ENCODE results near the gene BOD1L1.
A peak's percentile ranks its signal among the peaks of the same experiment; 100 is the strongest.

The BOD1L1 gene

DNA sequence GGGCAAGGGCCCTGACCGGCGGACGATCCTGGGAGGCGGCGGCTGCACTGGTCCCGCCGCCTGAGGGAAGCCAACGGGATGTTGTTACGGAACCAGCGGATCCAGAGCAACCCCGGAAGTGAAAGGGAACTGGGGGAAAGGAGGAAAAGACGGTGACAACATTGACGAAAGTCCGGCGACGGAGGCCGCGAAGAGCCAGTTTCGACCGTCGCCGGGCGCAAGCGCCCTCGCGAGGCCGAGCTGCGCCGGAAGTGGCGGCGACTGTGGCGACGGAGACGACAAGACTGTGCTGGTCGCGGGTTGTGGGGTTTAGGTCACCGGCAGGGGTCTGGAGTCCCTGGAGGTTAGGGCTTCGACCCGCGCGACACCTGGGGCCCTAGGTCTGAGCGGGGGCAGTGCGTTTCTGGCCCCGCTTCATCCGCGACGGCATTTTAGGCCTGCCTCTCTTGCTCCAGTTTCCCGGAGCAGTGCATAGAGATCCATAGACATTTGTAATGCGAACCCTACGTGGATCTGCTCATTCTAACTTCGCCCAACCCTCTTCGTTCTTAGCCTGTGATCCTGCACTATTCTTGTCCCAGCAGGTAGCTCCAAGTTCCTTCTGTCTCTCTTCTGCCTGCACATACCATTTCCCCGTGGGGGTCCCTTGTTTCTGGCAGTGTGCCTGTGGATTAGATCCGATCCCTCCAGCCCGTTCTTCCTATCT is at the start of gene BOD1L1:
Gene BOD1L1 (minus strand): TSS at position 120 of the 706 bp plus-strand sequence. CDS start 138 bp downstream, outside the sequence.
- peak; percentile 78 to 79 for DNase-seq

DNA sequence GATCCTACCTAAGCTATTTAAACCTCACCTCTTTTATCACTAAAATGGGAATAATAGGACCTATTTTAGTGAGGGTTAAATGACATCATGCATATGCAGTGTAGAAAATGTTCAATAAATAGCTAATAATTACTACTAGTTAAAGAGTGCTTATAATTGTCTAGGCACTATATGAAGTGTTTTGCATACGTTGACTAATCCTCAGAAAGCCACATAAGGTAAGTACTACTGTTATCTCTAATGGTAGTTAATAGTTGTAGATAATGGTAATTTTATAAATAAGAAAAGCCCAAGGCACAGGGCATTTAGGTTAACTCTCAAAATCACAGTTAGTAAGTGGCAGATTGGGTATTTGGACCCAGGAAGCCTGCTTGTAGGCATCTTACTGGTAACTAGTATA is 47.4 kb upstream of the BOD1L1 start:
- DNase-seq, result no peak

DNA sequence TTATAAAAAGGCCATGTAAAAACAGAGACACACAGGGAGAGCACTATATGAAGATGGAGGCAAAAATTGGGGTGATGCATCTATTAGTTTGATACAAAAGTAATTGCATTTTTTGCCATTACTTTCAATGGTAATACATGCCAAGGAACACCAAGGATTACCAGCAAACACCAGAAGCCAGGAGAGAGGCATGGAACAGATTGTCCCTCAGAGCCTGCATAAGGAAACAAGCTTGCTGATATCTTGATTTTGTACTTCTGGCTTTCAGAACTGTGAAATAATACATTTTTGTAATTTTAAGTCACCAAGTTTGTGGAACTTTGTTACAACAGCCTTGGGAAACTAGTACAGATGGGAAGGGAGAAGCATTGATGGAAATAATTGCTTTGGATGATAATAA is 45.6 kb upstream of the BOD1L1 start:
- DNase-seq, result no peak

DNA sequence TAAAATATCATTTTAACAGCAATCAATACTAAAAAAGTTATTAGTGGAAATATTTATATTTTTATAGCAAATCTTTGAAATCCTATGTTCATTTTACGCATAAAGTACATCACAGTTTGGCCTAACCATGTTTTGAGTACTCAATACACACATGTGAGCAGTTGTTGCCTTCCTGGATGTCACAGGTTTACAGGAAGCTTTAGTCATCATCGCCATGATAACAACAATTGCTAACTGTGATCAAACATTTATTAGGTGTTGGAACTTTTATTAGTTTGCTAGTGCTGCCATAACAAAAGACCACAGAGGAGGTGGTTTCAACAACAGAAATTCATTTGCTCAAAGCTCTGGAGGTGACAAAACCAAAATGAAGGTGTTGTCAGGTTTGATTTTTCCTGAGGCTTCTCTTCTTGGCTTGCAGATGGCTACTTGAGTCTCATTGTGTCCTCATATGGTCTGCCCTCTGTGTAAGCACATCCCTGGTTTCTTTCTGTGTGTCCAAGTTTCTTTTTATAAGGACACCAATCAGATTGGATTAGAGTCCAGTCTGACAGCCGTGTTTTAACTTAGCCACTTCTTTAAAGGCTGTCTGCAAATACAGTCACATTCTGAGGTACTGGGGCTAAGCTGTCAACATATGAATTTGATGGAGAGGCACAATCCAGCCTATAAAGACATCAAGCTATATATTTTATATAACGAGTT is 43.1 kb upstream of the BOD1L1 start:
- no peak for DNase-seq

DNA sequence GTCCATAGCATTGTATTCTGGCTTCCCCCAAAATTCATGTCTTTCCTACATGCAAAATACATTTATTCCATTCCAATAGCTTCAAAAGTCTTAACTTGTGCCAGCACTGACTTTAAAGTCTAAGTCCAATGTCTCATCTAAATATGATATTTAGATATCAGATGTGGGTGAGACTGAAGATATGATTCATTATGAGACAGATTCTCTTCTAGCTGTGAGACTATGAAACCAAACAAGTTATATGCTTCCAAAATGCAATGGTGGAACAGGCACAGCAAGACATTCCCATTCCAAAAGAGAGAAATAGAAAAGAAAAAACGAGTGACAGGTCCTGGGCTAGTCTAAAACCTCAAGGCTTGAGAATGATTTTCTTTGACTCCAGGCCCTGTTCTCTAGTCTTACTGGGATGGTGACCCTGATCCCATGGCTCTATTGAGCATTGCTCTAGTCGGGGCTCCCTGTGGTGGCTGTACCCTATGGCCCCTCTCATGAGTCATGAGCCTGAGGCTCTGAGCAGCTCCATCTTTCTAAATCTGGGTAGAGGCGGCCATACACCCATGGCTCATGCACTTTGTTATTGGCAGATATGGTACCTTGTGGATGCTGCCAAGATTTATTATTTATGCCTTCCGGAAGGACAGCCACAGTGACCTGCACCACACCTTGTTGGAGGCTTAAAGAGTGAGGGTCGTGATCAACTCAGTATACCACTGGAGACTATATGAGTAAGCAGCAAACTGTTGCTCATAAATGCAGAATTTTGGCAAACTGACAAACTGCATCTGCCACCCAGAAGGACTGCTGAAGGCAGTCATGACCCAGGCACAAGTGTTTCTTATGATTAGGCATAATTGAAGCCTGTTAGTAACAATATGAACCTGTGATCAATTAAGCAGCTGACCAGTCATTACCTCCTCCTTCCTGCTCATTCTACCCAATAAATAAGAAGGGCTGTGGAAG is 38.5 kb upstream of the BOD1L1 start:
- DNase-seq, result no peak

DNA sequence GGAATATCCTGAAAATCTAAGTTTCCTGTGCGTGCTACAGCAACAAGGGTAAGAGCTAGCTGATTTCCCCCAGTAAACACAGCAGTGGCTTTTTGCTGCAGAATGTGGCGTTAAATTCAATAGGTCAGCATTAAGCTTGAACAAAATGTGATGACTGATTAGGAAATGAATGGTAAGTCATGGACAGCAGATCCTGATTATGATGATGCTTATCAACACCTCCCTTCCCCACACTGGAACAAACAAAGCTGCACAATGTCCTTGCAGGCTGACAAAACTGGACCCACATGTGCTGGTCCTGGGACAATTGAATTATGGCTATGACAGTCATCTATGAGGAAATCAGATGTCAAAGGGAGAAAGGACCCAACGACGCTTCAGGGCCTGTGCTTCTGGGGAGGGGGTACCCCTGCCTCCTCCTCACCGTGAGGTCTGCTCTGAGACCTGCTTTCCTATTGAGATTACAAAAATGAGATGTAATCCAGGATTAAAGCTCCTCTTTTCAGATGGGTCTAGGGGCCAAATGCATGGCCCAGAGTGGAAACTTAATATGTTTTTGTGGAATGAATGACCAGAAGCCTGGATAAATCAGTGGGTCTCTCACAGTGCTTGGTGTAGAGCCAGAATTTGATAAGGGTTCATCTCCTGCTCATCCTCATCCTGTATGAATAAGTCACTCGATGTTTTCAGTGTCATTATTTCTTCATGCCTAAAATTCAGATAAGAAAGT is 32.0 kb upstream of the BOD1L1 start:
- no peak for DNase-seq

DNA sequence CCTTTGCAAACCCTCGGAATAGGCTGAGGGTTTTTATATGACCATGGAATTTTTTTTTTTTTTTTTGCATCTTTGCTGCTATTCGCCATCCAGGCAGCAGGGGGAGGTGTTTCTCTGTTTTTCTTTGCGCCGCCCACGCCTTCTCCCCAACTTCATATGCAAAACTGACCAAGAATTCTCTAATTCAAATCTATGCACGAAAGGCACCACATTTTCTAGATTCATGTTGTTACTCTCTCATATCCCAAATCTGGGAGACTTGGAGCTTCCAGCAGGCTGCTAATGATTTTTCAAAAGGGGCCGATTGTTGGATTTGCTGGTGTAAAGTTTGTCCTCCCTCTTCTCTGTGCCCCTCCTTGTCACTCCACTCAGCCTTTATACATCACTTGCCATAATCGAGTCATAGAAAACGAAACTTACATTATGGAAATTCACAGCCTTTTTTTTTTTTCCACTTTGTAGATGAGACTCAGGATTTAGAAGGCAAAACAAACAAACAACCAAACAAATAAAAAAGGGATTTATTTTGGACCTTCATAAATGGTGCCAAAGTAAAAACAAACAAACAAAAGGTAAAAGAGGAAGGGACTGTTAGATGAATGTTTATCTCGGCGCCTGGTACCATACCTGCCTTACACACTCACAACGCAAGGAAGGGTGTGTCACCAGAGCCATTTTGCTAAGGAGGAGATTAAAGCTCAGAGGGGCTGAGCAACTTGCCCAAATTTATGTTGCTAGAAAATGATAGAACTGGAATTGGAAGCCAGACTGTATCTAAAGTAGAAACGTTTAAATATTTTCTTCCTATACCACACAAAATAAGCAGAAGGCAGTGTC is 29.3 kb upstream of the BOD1L1 start:
- peak; percentile 38 to 40 for DNase-seq

DNA sequence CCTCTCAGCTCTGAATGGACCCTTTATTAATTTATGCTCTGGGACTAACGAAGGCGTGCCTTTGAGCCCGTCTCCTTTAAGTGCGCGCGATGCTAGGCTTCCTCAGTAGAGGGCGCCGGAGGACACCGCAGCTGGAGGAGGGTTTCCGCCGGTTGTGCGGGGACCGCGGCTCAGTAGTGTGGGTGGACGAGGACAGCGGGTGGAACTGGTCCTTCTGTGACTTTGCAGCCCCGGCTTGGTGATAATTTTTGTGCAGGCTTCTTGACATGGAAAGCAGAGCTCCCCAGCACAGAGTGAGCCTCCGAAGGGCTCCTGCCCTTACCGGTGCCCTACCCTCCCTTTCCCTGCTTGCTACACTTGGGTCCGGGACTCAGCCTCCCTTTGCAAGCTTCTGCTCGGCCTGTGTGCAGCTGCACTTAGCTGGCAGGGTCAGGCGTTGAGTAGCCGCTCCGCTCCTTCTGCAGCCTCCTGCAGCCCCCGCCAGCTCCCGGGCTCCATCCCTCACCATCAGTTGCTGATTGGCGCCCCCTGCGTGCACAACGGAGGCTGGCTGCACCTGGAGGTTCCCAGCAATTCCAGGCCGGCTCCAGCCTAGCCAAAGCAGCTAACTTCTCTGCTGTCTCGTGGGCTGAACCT is 26.8 kb upstream of the BOD1L1 start:
- DNase-seq, result peak; percentile 33 to 54

DNA sequence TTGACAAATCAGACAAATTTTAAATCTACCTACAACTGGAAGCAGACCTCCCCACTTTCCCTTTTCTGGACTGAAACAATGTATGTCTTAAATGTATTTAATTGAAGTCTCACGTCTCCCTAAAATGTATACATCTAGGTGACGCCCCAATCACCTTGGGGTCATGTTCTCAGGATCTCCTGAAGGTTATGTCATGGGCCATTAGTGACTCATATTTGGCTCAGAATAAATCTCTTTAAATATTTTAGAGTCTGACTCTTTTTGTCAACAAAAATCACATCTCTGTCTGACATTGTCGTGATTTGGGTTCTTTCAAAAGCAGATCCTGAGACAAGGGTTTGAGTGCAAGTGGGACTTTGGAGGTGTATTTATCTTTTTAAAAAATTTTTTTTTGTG is 26.2 kb upstream of the BOD1L1 start:
- DNase-seq, result no peak

DNA sequence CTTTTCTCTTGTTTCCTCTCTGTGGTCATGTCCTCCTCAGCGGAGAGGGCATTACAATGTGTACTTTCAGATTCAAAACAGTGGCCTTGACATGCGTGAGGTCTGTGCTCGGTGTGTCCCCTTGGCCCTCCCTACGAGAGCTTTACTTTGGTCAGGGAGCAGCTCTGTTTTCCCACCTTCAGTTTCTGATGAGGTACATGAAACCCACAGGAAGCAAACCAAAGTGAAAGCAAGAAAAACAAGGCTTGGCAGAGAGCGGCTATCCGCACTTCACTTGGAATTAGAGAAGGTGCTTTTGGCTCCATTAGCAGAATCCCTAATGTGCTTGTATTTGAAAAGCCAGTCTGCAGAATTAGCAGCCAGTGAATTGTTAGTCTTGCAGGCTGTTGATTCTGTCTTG is 19.5 kb upstream of the BOD1L1 start:
- DNase-seq, result no peak

DNA sequence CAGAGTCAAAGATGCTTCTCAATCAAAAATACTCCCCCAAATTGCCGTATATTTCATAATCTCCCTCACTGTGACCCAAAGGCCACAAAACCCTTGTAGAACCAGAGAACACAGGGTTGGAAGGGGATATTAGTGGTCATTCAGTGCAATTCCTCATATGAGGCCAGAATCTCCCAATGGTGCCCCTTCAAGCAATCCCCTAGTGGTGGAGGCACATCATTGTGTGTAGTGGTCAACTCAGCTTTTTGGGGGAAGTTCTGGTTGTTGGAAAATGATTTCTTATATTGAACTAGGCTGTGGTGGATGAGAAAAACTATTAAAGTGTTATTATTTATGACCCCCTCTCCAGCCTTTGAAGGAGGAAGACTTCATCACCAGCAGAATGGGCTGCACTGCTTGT is 17.6 kb upstream of the BOD1L1 start:
- no peak for DNase-seq

DNA sequence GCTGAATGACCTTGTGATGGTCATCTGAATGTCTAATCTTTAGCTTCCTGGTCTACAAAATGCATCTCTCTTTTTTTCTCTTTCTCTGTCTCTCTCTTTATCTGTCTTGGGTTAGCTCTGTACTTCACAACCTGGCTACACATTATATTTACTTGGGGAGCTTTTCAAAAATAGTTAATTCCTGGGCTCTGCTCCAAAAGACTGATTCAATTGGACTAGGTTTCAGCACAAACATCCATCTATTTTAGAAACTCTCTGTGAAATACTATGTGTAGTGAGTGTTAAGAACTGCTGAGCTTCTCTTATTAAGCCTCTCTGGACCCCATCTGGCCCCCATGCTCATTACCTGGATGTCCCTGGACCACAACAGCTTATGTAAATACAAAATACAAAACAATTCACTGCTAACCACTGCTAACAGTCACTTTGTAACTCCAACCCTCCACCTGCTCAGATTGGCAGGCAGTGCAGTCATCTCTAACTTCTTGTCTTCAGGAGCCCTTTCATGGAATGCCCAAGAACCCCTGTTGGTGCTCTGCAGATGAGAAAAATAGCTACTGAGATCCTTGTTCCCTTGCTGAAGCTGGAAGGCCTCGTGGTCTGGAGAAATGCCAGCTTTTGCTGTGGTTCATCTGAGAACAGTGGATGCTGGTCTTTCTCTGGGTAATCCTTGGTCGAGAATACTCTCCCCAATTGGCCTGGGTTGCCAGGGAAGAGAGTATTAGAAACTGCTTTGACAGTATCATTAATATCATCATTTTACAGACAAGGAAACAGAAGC is 14.8 kb upstream of the BOD1L1 start:
- DNase-seq, result no peak

DNA sequence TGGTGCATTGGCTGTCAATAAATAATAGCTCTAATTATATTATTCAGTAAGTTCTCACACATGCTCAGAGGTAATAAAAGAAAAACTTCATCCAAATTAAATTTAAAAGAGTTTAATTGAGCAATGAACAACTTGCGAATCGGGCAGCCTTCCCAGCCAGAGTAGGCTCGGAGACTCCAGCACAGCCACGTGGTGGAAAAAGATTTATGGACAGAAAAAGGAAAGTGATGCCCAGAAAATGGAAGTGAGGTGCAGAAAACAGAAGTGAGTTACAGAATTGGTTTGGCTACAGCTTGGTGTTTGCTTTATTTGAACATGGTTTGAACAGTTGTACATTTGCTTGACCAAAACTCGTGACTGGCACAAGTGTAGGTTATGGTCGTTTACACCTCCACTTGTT is 13.6 kb upstream of the BOD1L1 start:
- no peak for DNase-seq

DNA sequence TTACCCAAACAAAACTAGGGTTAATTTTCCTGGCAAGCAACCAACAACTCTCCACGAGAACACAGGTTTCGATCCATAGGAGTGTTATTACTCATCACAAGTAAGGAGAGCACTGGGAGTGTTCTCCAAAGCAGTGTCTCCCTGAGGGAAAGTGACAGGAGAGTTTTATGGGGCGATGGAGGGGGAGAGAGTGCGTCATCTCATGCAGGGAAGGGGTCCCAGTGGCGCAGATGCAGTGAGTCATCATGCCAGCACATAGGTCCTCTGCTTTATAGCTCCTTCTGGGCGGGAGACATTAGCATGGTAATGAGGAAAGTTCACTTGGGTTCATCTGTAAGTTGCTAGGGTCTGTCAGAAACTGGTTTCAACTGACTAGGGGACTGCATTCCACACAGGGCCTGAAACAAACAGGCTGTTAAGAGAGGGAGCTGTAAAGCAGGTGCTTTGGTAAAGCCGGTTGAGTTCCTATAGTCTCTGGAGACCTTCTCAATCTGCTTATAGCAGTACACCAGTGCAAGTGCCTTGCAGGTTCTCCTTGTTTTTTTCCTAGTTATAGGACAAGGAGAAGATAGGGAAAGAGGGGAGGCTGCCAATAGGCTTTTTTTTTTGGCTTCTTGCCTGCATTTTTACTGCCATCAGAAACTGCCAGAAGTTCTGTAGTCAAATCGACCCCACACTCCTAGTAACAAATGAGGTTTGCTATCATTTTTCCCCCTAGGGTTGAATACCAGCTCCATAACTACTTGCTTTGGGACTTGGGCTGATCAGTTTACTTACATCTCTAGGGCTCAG is 12.8 kb upstream of the BOD1L1 start:
- no peak for DNase-seq

DNA sequence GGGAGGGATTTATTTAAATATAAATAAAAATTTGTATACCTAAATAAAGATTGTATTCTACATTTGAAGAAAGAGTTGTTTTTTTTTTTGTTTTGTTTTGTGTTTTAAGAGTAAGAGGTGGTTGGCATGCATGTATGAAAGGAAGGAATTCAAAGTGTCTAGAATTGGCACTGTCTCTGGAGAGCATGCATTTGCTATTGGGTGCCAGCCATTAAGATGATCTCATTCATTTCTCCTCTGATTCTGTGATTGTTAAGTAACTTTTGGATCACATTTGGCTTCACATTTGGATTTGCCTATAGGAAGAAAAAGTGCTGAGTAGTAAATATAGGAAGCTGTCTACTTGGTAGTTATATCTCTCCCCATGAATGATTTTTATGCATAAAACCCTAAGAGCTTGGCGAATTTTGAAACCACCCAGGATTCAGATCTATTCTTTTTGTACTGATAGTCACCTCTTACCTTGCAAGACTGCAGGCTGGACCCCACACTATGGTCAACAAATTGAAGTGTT is 7.8 kb upstream of the BOD1L1 start:
- DNase-seq, result no peak

DNA sequence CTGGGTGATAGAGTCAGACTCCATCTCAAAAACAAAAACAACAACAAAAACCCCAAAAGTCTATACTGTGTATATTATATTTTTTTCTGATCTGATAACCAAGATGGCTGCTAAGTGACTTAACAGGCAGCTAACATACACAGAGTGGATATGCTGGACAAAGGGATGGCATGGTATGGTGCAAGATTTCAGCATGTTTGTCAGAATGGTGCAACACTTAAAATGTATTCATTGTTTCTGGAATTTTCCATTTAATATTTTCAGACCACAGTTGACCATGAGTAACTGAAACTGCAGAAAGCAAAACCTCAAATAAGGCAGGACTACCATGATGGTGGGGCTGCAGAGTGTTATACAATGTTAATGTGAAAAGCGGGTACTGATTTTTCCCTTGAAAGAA is 6.1 kb upstream of the BOD1L1 start:
- DNase-seq, result no peak

DNA sequence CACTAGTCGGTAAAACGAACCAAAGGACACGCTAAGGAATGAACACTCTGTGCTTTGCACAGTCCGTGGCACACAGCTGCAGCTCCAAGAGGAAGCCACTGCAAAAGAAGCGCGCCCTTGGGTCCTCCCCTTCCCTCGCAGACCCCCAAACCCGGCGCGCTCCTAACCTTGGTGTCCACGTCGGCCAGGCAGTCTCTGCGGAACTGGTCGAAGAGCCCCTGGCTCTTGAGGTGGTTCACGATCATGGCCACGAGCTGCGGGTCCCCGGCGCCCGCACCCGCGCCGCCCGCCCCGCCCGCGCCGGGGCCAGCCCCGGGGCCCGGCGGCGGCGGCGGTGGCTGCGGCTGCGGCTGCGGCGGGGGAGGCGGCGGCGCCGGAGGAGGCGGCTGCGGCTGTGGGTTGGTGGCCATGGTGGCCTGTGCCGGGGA is 333 bp downstream of the BOD1L1 start:
- DNase-seq, result no peak

DNA sequence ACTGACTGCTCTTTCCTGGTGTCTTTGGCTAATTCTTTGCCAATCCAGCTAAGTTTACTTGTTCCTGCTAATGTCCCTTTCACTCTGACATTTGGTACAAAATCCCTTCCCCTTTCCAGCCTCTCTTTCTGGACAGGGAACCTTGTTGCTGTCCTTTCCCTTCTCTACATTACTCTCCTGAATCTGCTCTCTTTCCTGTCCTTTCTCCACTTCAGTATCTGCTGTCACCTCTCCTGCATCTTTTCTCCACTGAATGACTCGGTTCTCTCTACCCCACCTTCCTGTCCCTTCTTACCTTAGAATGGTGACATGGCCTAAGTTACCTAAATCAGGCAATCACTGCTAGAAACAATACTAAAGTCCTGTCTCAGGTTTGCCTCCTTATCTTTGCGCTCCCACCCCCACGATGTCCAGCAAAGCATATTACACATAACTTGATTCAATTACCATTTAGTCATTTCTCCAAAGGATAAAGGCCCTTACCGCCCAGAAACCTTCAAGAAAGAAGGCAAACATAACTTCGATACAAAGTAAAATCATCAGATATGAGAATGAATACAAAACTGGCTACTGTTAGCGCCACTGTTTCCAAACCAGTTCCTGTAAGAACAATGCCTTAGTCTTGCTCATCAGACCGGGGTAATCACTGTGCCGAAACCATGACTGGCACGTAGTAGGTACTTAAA is 890 bp downstream of the BOD1L1 start:
- DNase-seq, result peak in 1 of 2 experiments; percentile 7
